Measurements from ENCODE around the gene NTSR1. TPM values are rescaled to one million over a fixed set of nuclear protein-coding genes. Genes with fewer than 3 reads are reported as not detected.

Gene NTSR1
- total and polyA plus RNA-seq, 2 of the 13 experiments (the other 11 are each of a cell fraction or from before 2014, with no cell fraction given) = 0.09 to 0.12 TPM

GRCh38 chr20:62741191-62741691 lies 32.6 kb downstream of the NTSR1 start:
- no peak overlapping the region for H3K27ac ChIP-seq (ENCODE audit: extremely low read length, insufficient read depth, low read length)
- FAIRE-seq (no peak), ATAC-seq (no peak), DNase-seq (ENCODE audit: low spot score) (no peak)
- intact Hi-C loops (cut with micrococcal nuclease; ENCODE audit: unreplicated experiment) (no loop called here), in situ Hi-C loops (cut with HindIII; ENCODE audit: extremely low pct_ligation_motif_present, low pct_unique_long_range_greater_than_20kb) (no loop called here)
- no peaks in the 10 kb centered on the region for H3K79me2 ChIP-seq (ENCODE audit: insufficient read depth, low read length)
- peaks cover 61 to 93% of the 10 kb centered on the region in 2 experiments for H3K27me3 ChIP-seq (ENCODE audit: control insufficient read depth in 1 of 2, insufficient read depth in 2 of 2, low read length in 2 of 2)
- BruUV-seq (replicated peaks) = no TSS peak
- H3K4me1 ChIP-seq (ENCODE audit: insufficient read depth, low read length) = peaks cover 11% of the 10 kb centered on the region; the same call in 1 of the 2 replicates
- no peaks in the 10 kb centered on the region; the same call in 1 of the 2 replicates for H4K20me1 ChIP-seq (ENCODE audit: insufficient read depth, low read length)
- CTCF ChIA-PET (ENCODE audit: low intra/inter-chr PET ratio, low total read pairs) = no interaction called here
- H3K9me3 ChIP-seq (ENCODE audit: low read length) = no peaks in the 10 kb centered on the region
- H3K9ac ChIP-seq (ENCODE audit: insufficient read depth, low read depth, low read length) = no peak overlapping the region
- no peak overlapping the region for H3K4me2 ChIP-seq (ENCODE audit: low read depth, low read length)
- POLR2A ChIA-PET = interaction anchor here (0.8 kb wide), 1 partner anchor 53 kb away, joined by 3 read pairs; no protein-coding TSS in a partner anchor
- 9% methylated on average over 9 of the region's 9 CpGs for WGBS (ENCODE audit: low lambda C conversion rate)
- no peaks in the 10 kb centered on the region for H3K36me3 ChIP-seq (replicated peaks in 1 of 2; ENCODE audit: control insufficient read depth in 1 of 2, insufficient read depth in 2 of 2, low read length in 2 of 2)
- no peak overlapping the region for H3K4me3 ChIP-seq (replicated peaks in 1 of 3; ENCODE audit: insufficient read depth in 1 of 3, low read depth in 2 of 3, low read length in 3 of 3)
- H2AFZ ChIP-seq (ENCODE audit: low read length) = no peak overlapping the region
- TF ChIP-seq HNF1A (IDR thresholded peaks at IDR 0.05; ENCODE audit: low read depth) (no peak), HNF1A (CRISPR knock-in tag; IDR thresholded peaks at IDR 0.05; ENCODE audit: borderline replicate concordance) (no peak), ZBTB46 (CRISPR knock-in tag; IDR thresholded peaks at IDR 0.05; ENCODE audit: borderline replicate concordance) (0 out of 2 replicates have a peak, but pooled peaks have one; percentile 53), SRY (CRISPR knock-in tag; IDR thresholded peaks at IDR 0.05) (peak; percentile 31; the same call in 1 of the 2 replicates), ZNF639 (CRISPR knock-in tag; conservative IDR thresholded peaks at IDR 0.05) (no peak), MED13 (CRISPR knock-in tag; IDR thresholded peaks at IDR 0.05) (no peak), REST (IDR thresholded peaks at IDR 0.05; ENCODE audit: borderline replicate concordance in 1 of 2, low read depth in 1 of 2, low read length in 2 of 2) (peak; percentile 68 to 93), MXD3 (CRISPR knock-in tag; IDR thresholded peaks at IDR 0.05) (0 out of 2 replicates have a peak, but pooled peaks have one; percentile 28), ZNF597 (CRISPR knock-in tag; IDR thresholded peaks at IDR 0.05) (no peak), ZNF670 (CRISPR knock-in tag; IDR thresholded peaks at IDR 0.05; ENCODE audit: borderline replicate concordance) (no peak)
